Esophagus squamous epithelium (tissue), 4 donors: ENCODE data around the gene PDE10A.

Source experiments
- CTCF ChIP-seq, 6 experiments: fragments of 450-650 bp in 4 of 6; fragments of 200-600 bp in 2 of 6; sonication (generic) in 2 of 6; IDR thresholded peaks; one replicate each; pipeline ENCODE4 v1.5.1; 2016 to 2019; ENCODE audit warnings: antibody characterized with exemption in 6 of 6, mild to moderate bottlenecking in 4 of 6, moderate library complexity in 4 of 6
- POLR2A ChIP-seq, 4 donors: fragments of 450-650 bp; IDR thresholded peaks; one replicate each; pipeline ENCODE4 v1.6.1; 2017; ENCODE audit warnings: antibody characterized with exemption in 4 of 4, mild to moderate bottlenecking in 4 of 4, moderate library complexity in 3 of 4

- TF ChIP-seq CTCF (IDR thresholded peaks at IDR 0.05) (no peak), POLR2A (IDR thresholded peaks at IDR 0.05) (no peak)
Observed at GRCh38 chr6:165645919-165646318, 17.1 kb downstream of the PDE10A start.
